ENCODE results near the gene ZCWPW2. TPM values are rescaled to one million over a fixed set of nuclear protein-coding genes. Genes with fewer than 3 reads are reported as not detected.

The ZCWPW2 gene
- total RNA-seq, 1 experiment from 2014 or later, result 0.97 TPM

Other genes with a start within 250 kb of the ZCWPW2 start
- 22.6 and 26.6 TPM in 2 replicates for gene CMC1, start 107.1 kb upstream of the ZCWPW2 start, total RNA-seq (2014; rRNA removed; shearing (Covaris generic))
- gene AZI2, start 103 bp downstream of the ZCWPW2 start, total RNA-seq (2014; rRNA removed; shearing (Covaris generic)), result 107 and 143 TPM in 2 replicates

Data from SJCRH30 (cell line).